Natural killer cell (primary cell): ENCODE data around the gene PAX8. TPM values are rescaled to one million over a fixed set of nuclear protein-coding genes. Genes with fewer than 3 reads are reported as not detected.
"Not testable (repeated sequence)": the region's sequence is repeated elsewhere in the genome, so short reads cannot be mapped to it uniquely, and the experiment has no call there.

Experiments
- ATAC-seq, 3 donors: fragments of 150-1000 bp in 2 of 3; fragments of 200-7000 bp in 1 of 3; cut with Tn5 transposase; 1 replicate in 1 of 3; 2 replicates in 2 of 3; pipeline ENCODE4 v1.10.0; 2021; ENCODE audit warnings: mild to moderate bottlenecking in 2 of 3, moderate library complexity in 2 of 3
- DNase-seq, 2 donors: peaks; one replicate each; pipeline versions ENCODE4 v3.0.0 to v3.0.0-alpha.2; 2013 to 2021; ENCODE audit warnings: mixed read lengths in 1 of 2
- H3K27ac ChIP-seq: one replicate; pipeline ENCODE4 v1.5.1; 2013; ENCODE audit warnings: mild to moderate bottlenecking, low read length
- H3K27me3 ChIP-seq: one replicate; pipeline ENCODE4 v1.6.1; 2013; ENCODE audit warnings: low read length; ENCODE audit not compliant: control insufficient read depth, insufficient read depth
- H3K36me3 ChIP-seq: one replicate; pipeline ENCODE4 v1.6.1; 2013; ENCODE audit warnings: low read length; ENCODE audit not compliant: control insufficient read depth, insufficient read depth
- H3K4me1 ChIP-seq: one replicate; pipeline ENCODE4 v1.6.1; 2013; ENCODE audit warnings: low read length; ENCODE audit not compliant: control insufficient read depth, insufficient read depth
- H3K4me3 ChIP-seq: one replicate; pipeline ENCODE4 v1.5.1; 2013; ENCODE audit warnings: low read length
- H3K9me3 ChIP-seq: one replicate; pipeline ENCODE4 v1.6.1; 2013; ENCODE audit warnings: low read length; ENCODE audit not compliant: control insufficient read depth, insufficient read depth
- H3K27ac Mint-ChIP-seq, 2 donors: one replicate each; pipeline ENCODE4 v1.8.0; 2022; ENCODE audit warnings: mild to moderate bottlenecking in 2 of 2, mixed read lengths in 2 of 2, moderate library complexity in 1 of 2
- H3K27me3 Mint-ChIP-seq, 2 donors: one replicate each; pipeline ENCODE4 v1.8.0; 2022; ENCODE audit warnings: low read depth in 2 of 2, mixed read lengths in 2 of 2
- H3K36me3 Mint-ChIP-seq: one replicate; pipeline ENCODE4 v1.8.0; 2022; ENCODE audit warnings: mixed read lengths
- H3K4me1 Mint-ChIP-seq, 2 donors: one replicate each; pipeline ENCODE4 v1.8.0; 2022; ENCODE audit warnings: mixed read lengths in 2 of 2
- H3K4me3 Mint-ChIP-seq: one replicate; pipeline ENCODE4 v1.8.0; 2022; ENCODE audit warnings: mild to moderate bottlenecking, moderate library complexity, mixed read lengths
- H3K9me3 Mint-ChIP-seq, 2 donors: one replicate each; pipeline ENCODE4 v1.8.0; 2022; ENCODE audit warnings: mixed read lengths in 2 of 2
- CTCF ChIP-seq: fragments of 200-600 bp; IDR thresholded peaks from one replicate; pipeline ENCODE4 v1.8.0; 2022; ENCODE audit warnings: antibody characterized with exemption
- WGBS: methylation state at CpG from one replicate; pipeline ENCODE4 v1.1.7; 2013; ENCODE audit warnings: missing lambda C conversion rate; ENCODE audit not compliant: insufficient coverage; 5-methylcytosine and 5-hydroxymethylcytosine counted together
- intact Hi-C: fragments of 100-400 bp; cut with micrococcal nuclease; formaldehyde crosslinking; loops from one replicate; pipeline ENCODE4 v1.14.2; 2022
- total RNA-seq, 4 donors: library from RNA; stranded (reverse); fragments of 120-200 nt in 1 of 4; gene quantifications; one replicate each; pipeline versions ENCODE4 v1.2.3 to v1.2.4, GENCODE V29; 2013 to 2022

Gene PAX8
- total RNA-seq, 3 donors from 2014 or later (not counting 1 experiment from before 2014, with no cell fraction given) = 0.57 to 1.2 (median 0.65) TPM

GRCh38 chr2:113304702-113305101 is 26.0 kb upstream of the PAX8 start:
- no peak overlapping the region for H3K27ac ChIP-seq
- no peak overlapping the region for H3K27ac Mint-ChIP-seq
- H3K36me3 ChIP-seq = no peaks in the 10 kb centered on the region
- no peaks in the 10 kb centered on the region for H3K36me3 Mint-ChIP-seq
- H3K27me3 Mint-ChIP-seq = peaks cover 14 to 18% of the 10 kb centered on the region in 2 donors
- no peaks in the 10 kb centered on the region for H3K4me1 Mint-ChIP-seq
- ATAC-seq = no peak
- H3K9me3 Mint-ChIP-seq = no peaks in the 10 kb centered on the region
- no peak for DNase-seq
- H3K4me1 ChIP-seq = no peaks in the 10 kb centered on the region
- 89% methylated on average over 6 of the region's 6 CpGs for WGBS
- H3K9me3 ChIP-seq = no peaks in the 10 kb centered on the region
- H3K4me3 Mint-ChIP-seq = no peak overlapping the region
- intact Hi-C loops = no loop called here
- H3K27me3 ChIP-seq = no peaks in the 10 kb centered on the region
- TF ChIP-seq CTCF = no peak
- H3K4me3 ChIP-seq = no peak overlapping the region

GRCh38 chr2:113302216-113302980 is 23.7 kb upstream of the PAX8 start:
- DNase-seq, ATAC-seq, H3K9me3 ChIP-seq, H3K27ac Mint-ChIP-seq, H3K36me3 ChIP-seq, H3K4me1 Mint-ChIP-seq, H3K27me3 ChIP-seq, H3K9me3 Mint-ChIP-seq, H3K4me3 Mint-ChIP-seq, H3K4me3 ChIP-seq, intact Hi-C loops, H3K27ac ChIP-seq, H3K36me3 Mint-ChIP-seq, H3K4me1 ChIP-seq, H3K27me3 Mint-ChIP-seq: not testable (repeated sequence)
- WGBS = 89% methylated on average over 9 of the region's 9 CpGs

- WGBS = 84% methylated on average over 4 of the region's 4 CpGs
- intact Hi-C loops = no loop called here
- no peak for DNase-seq
- peaks cover 0 to 2% of the 10 kb centered on the region in 2 donors for H3K27me3 Mint-ChIP-seq
- no peaks in the 10 kb centered on the region for H3K36me3 Mint-ChIP-seq
- H3K4me1 Mint-ChIP-seq = no peaks in the 10 kb centered on the region
- no peaks in the 10 kb centered on the region for H3K27me3 ChIP-seq
- no peaks in the 10 kb centered on the region for H3K9me3 ChIP-seq
- no peaks in the 10 kb centered on the region for H3K4me1 ChIP-seq
- ATAC-seq = no peak
- no peak overlapping the region for H3K4me3 Mint-ChIP-seq
- H3K27ac Mint-ChIP-seq = no peak overlapping the region
- H3K27ac ChIP-seq = no peak overlapping the region
- no peak overlapping the region for H3K4me3 ChIP-seq
- H3K9me3 Mint-ChIP-seq = no peaks in the 10 kb centered on the region
- TF ChIP-seq CTCF = no peak
- no peaks in the 10 kb centered on the region for H3K36me3 ChIP-seq
Observed at GRCh38 chr2:113300281-113300680, 21.6 kb upstream of the PAX8 start.

GRCh38 chr2:113298176-113298575 is 19.5 kb upstream of the PAX8 start:
- Histone ChIP-seq H3K4me3 (no peak overlapping the region), H3K27me3 (no peaks in the 10 kb centered on the region), H3K36me3 (no peaks in the 10 kb centered on the region), H3K27ac (no peak overlapping the region), H3K9me3 (no peaks in the 10 kb centered on the region), H3K4me1 (no peaks in the 10 kb centered on the region)
- TF ChIP-seq CTCF = no peak
- no peaks in the 10 kb centered on the region for H3K36me3 Mint-ChIP-seq
- peak overlapping the region in 1 of 2 donors; percentile 13 for H3K27ac Mint-ChIP-seq
- H3K9me3 Mint-ChIP-seq = no peaks in the 10 kb centered on the region
- 68% methylated on average over 2 of the region's 2 CpGs for WGBS
- ATAC-seq (no peak), DNase-seq (no peak)
- no peaks in the 10 kb centered on the region for H3K4me1 Mint-ChIP-seq
- intact Hi-C loops = no loop called here
- H3K27me3 Mint-ChIP-seq = peaks cover 5 to 9% of the 10 kb centered on the region in 2 donors
- no peak overlapping the region for H3K4me3 Mint-ChIP-seq

GRCh38 chr2:113297590-113297989 is 18.9 kb upstream of the PAX8 start:
- 29% methylated on average over 1 of the region's 2 CpGs for WGBS
- H3K27me3 ChIP-seq, H3K4me1 ChIP-seq, H3K36me3 Mint-ChIP-seq, H3K9me3 ChIP-seq, H3K4me3 ChIP-seq, H3K36me3 ChIP-seq, H3K27ac ChIP-seq, H3K9me3 Mint-ChIP-seq, H3K27ac Mint-ChIP-seq, H3K4me1 Mint-ChIP-seq, H3K4me3 Mint-ChIP-seq, intact Hi-C loops: not testable (repeated sequence)
- ATAC-seq (peak in 2 of 3 donors; percentile 39 to 53), DNase-seq (peak in 1 of 2 donors; percentile 49)
- H3K27me3 Mint-ChIP-seq = peaks cover 5 to 15% of the 10 kb centered on the region in 2 donors
